ENCODE results near the gene CNBP. TPM values are rescaled to one million over a fixed set of nuclear protein-coding genes. Genes with fewer than 3 reads are reported as not detected.
"Not testable (repeated sequence)": the region's sequence is repeated elsewhere in the genome, so short reads cannot be mapped to it uniquely, and the experiment has no call there.

The CNBP gene
- total RNA-seq, 2 donors from 2014 or later = 284 to 343 TPM

- no peak for TF ChIP-seq CTCF (conservative IDR thresholded peaks at IDR 0.05)
- Histone ChIP-seq H3K27ac (ENCODE audit: low read depth, low read length) (no peak overlapping the region), H3K4me3 (ENCODE audit: low read length) (no peak overlapping the region), H3K4me1 (ENCODE audit: control insufficient read depth, insufficient read depth, low read length) (no peaks in the 10 kb centered on the region), H3K9me3 (ENCODE audit: control insufficient read depth, low read length) (no peaks in the 10 kb centered on the region), H3K36me3 (ENCODE audit: control insufficient read depth, insufficient read depth, low read length) (peaks cover 49% of the 10 kb centered on the region), H3K27me3 (ENCODE audit: control insufficient read depth, insufficient read depth, low read length, poor library complexity, severe bottlenecking) (no peaks in the 10 kb centered on the region), H3K9ac (ENCODE audit: extremely low read depth, low read length, poor library complexity, severe bottlenecking) (no peak overlapping the region)
- no peak for DNase-seq
- Mint-ChIP-seq H3K27me3 (ENCODE audit: insufficient read depth) (no peaks in the 10 kb centered on the region), H3K4me3 (no peak overlapping the region), H3K27ac (no peak overlapping the region), H3K36me3 (ENCODE audit: low read depth) (peaks cover 29% of the 10 kb centered on the region), H3K9me3 (no peaks in the 10 kb centered on the region), H3K4me1 (no peaks in the 10 kb centered on the region)
Measured at GRCh38 chr3:129144786-129145185, 38.9 kb downstream of the CNBP start.

- H3K27ac Mint-ChIP-seq; H3K4me3 Mint-ChIP-seq; H3K27ac ChIP-seq (ENCODE audit: low read depth, low read length); H3K27me3 ChIP-seq (ENCODE audit: control insufficient read depth, insufficient read depth, low read length, poor library complexity, severe bottlenecking); H3K9me3 Mint-ChIP-seq; H3K27me3 Mint-ChIP-seq (ENCODE audit: insufficient read depth); H3K9ac ChIP-seq (ENCODE audit: extremely low read depth, low read length, poor library complexity, severe bottlenecking); H3K4me3 ChIP-seq (ENCODE audit: low read length); H3K4me1 ChIP-seq (ENCODE audit: control insufficient read depth, insufficient read depth, low read length); H3K4me1 Mint-ChIP-seq; DNase-seq; H3K9me3 ChIP-seq (ENCODE audit: control insufficient read depth, low read length): not testable (repeated sequence)
- 88 to 94% methylated on average over 3 of the region's 5 CpGs for WGBS, 2 experiments (ENCODE audit: insufficient coverage in 1 of 2, insufficient read length in 1 of 2)
- peaks cover 30% of the 10 kb centered on the region for H3K36me3 Mint-ChIP-seq (ENCODE audit: low read depth)
- H3K36me3 ChIP-seq (ENCODE audit: control insufficient read depth, insufficient read depth, low read length) = peaks cover 48% of the 10 kb centered on the region
Measured at GRCh38 chr3:129141011-129141410, 42.7 kb downstream of the CNBP start.

GRCh38 chr3:129139911-129140310 lies 43.8 kb downstream of the CNBP start:
- no peaks in the 10 kb centered on the region for H3K27me3 ChIP-seq (ENCODE audit: control insufficient read depth, insufficient read depth, low read length, poor library complexity, severe bottlenecking)
- no peaks in the 10 kb centered on the region for H3K9me3 ChIP-seq (ENCODE audit: control insufficient read depth, low read length)
- H3K9ac ChIP-seq (ENCODE audit: extremely low read depth, low read length, poor library complexity, severe bottlenecking) = no peak overlapping the region
- no peaks in the 10 kb centered on the region for H3K4me1 Mint-ChIP-seq
- H3K9me3 Mint-ChIP-seq = no peaks in the 10 kb centered on the region
- no peak overlapping the region for H3K4me3 ChIP-seq (ENCODE audit: low read length)
- no peak overlapping the region for H3K27ac Mint-ChIP-seq
- 80 to 100% methylated on average over 1 of the region's 1 CpG for WGBS, 2 experiments (ENCODE audit: insufficient coverage in 1 of 2, insufficient read length in 1 of 2)
- peaks cover 21% of the 10 kb centered on the region for H3K36me3 Mint-ChIP-seq (ENCODE audit: low read depth)
- H3K27me3 Mint-ChIP-seq (ENCODE audit: insufficient read depth) = no peaks in the 10 kb centered on the region
- DNase-seq = no peak
- H3K27ac ChIP-seq (ENCODE audit: low read depth, low read length) = no peak overlapping the region
- no peak for TF ChIP-seq CTCF (conservative IDR thresholded peaks at IDR 0.05)
- H3K36me3 ChIP-seq (ENCODE audit: control insufficient read depth, insufficient read depth, low read length) = peaks cover 43% of the 10 kb centered on the region
- H3K4me1 ChIP-seq (ENCODE audit: control insufficient read depth, insufficient read depth, low read length) = no peaks in the 10 kb centered on the region
- H3K4me3 Mint-ChIP-seq = no peak overlapping the region

GRCh38 chr3:129136275-129136674 lies 47.4 kb downstream of the CNBP start:
- Mint-ChIP-seq H3K36me3 (ENCODE audit: low read depth) (peaks cover 41% of the 10 kb centered on the region), H3K4me1 (peaks cover 12% of the 10 kb centered on the region)
- DNase-seq; H3K4me3 Mint-ChIP-seq; H3K27ac ChIP-seq (ENCODE audit: low read depth, low read length); H3K4me3 ChIP-seq (ENCODE audit: low read length); H3K27me3 ChIP-seq (ENCODE audit: control insufficient read depth, insufficient read depth, low read length, poor library complexity, severe bottlenecking); H3K9me3 Mint-ChIP-seq; H3K27me3 Mint-ChIP-seq (ENCODE audit: insufficient read depth); H3K9ac ChIP-seq (ENCODE audit: extremely low read depth, low read length, poor library complexity, severe bottlenecking); H3K27ac Mint-ChIP-seq; H3K4me1 ChIP-seq (ENCODE audit: control insufficient read depth, insufficient read depth, low read length); H3K9me3 ChIP-seq (ENCODE audit: control insufficient read depth, low read length): not testable (repeated sequence)
- 97 to 98% methylated on average over 5 to 10 of the region's 10 CpGs for WGBS, 2 experiments (ENCODE audit: insufficient coverage in 1 of 2, insufficient read length in 1 of 2)
- peaks cover 56% of the 10 kb centered on the region for H3K36me3 ChIP-seq (ENCODE audit: control insufficient read depth, insufficient read depth, low read length)
